COLO829 (cell line): ENCODE measurements around the gene DDX39A.
A peak's percentile ranks its signal among the peaks of the same experiment; 100 is the strongest.

Source experiments
- DNase-seq: peaks from one replicate; pipeline ENCODE4 v3.0.0; 2012; ENCODE audit warnings: low spot score

Gene DDX39A

GRCh38 chr19:14363183-14364097, 55.7 kb downstream of the DDX39A start:
- peak; percentile 47 for DNase-seq

DNA sequence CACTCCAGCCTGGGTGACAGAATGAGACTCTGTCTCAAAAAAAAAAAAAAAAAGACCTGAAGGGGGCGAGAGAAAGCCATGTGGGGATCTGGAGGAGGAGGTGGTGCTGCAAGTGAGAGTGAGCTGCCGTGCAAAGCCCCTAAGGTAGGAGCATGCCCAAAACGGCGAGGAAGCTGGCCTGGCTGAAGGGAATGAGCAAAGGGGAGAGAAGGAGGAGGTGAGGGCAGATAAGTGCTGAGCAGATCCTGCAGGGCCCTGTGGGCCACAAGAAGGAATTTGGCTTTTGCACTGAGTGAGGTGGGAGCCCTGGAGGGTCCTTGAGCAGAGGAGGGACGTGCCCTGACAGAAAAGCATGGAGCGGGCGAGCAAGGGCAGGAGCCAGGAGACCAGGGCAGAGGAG, 57.3 kb downstream of the DDX39A start:
- no peak for DNase-seq
